HCT116 (cell line): ENCODE measurements around the gene STK36. TPM values are rescaled to one million over a fixed set of nuclear protein-coding genes. Genes with fewer than 3 reads are reported as not detected.

ENCODE experiments used
- ATAC-seq: fragments of 200-7000 bp; cut with Tn5 transposase; 2 replicates; pipeline ENCODE4 v1.9.1; 2020; ENCODE audit warnings: mild to moderate bottlenecking, moderate library complexity
- BruUV-seq: library from RNA; stranded (reverse); fragments of 400-500 nt; replicated peaks from 2 replicates; lab custom pipeline; 2021; lab: Mats Ljungman, UMichigan
- CTCF ChIA-PET: fragments of 300-600 bp; sonication (Branson Sonifier 250); formaldehyde crosslinking; loops from one replicate; lab custom pipeline; 2021; ENCODE audit warnings: antibody characterized with exemption; lab: Charles Lee
- POLR2A ChIA-PET: fragments of 300-600, 350-600 bp; sonication (Branson Sonifier 250); formaldehyde crosslinking; loops from one replicate; lab custom pipeline; 2021; ENCODE audit warnings: antibody characterized with exemption; lab: Charles Lee
- RAD21 ChIA-PET, 2 experiments: fragments of 300-600 bp; sonication (Branson Sonifier 250); formaldehyde crosslinking; loops; one replicate each; lab custom pipeline; 2023; ENCODE audit warnings: low total read pairs in 2 of 2; ENCODE audit not compliant: uncharacterized antibody in 2 of 2, unreplicated experiment in 2 of 2, low non-redundant PET in 1 of 2; lab: Charles Lee
- DNase-seq: peaks from one replicate; pipeline ENCODE4 v3.0.0-alpha.2; 2010; ENCODE audit warnings: low read depth, low spot score
- H2AFZ ChIP-seq: fragments of 200-600 bp; shearing (Covaris generic), sonication (generic); 2 replicates; pipeline ENCODE4 v1.6.1; 2017; ENCODE audit warnings: low read depth, mixed run types, mixed read lengths, antibody characterized with exemption, low read length; ENCODE audit not compliant: poor library complexity, severe bottlenecking
- H3K27ac ChIP-seq: 2 replicates; pipeline ENCODE4 v1.5.1; 2012; ENCODE audit warnings: low read depth, low read length
- H3K27me3 ChIP-seq: fragments of 200-600 bp; sonication (generic); 2 replicates; pipeline ENCODE4 v1.6.1; 2016; ENCODE audit warnings: mixed run types, low read length, mixed read lengths; ENCODE audit not compliant: insufficient read depth
- H3K36me3 ChIP-seq, 2 experiments: fragments of 200-500 bp in 1 of 2; fragments of 200-600 bp in 1 of 2; sonication (Bioruptor generic) in 1 of 2; sonication (generic) in 1 of 2; 2 replicates each; pipeline versions ENCODE4 v1.5.1 to v1.6.1; 2014 to 2016; ENCODE audit warnings: low read length in 2 of 2, inconsistent platforms in 1 of 2, mixed read lengths in 1 of 2, mixed run types in 1 of 2; ENCODE audit not compliant: insufficient read depth in 2 of 2, control insufficient read depth in 1 of 2
- H3K4me1 ChIP-seq, 2 experiments: fragments of 200-600 bp in 1 of 2; sonication (generic) in 1 of 2; 2 replicates each; pipeline versions ENCODE4 v1.5.1 to v1.6.1; 2012 to 2017; ENCODE audit warnings: low read length in 2 of 2, inconsistent platforms in 1 of 2, mild to moderate bottlenecking in 1 of 2, mixed read lengths in 1 of 2, mixed run types in 1 of 2, moderate library complexity in 1 of 2; ENCODE audit not compliant: insufficient read depth in 2 of 2, control insufficient read depth in 1 of 2
- H3K4me2 ChIP-seq: fragments of 200-600 bp; sonication (generic); 2 replicates; pipeline ENCODE4 v1.6.1; 2017; ENCODE audit warnings: mixed run types, low read length, mixed read lengths
- H3K4me3 ChIP-seq, 2 experiments: fragments of 200-600 bp in 1 of 2; sonication (generic) in 1 of 2; replicated peaks in 1 of 2; 2 replicates each; pipeline ENCODE4 v1.5.1; 2011 to 2016; ENCODE audit warnings: low read length in 2 of 2, control low read depth in 1 of 2, low read depth in 1 of 2, mild to moderate bottlenecking in 1 of 2, mixed read lengths in 1 of 2, mixed run types in 1 of 2
- H3K79me2 ChIP-seq: fragments of 200-600 bp; sonication (generic); 2 replicates; pipeline ENCODE4 v1.6.1; 2017; ENCODE audit warnings: mild to moderate bottlenecking, mixed run types, low read length, moderate library complexity, mixed read lengths; ENCODE audit not compliant: insufficient read depth
- H3K9ac ChIP-seq: fragments of 200-600 bp; sonication (generic); 2 replicates; pipeline ENCODE4 v1.6.1; 2016; ENCODE audit warnings: low read length, mixed read lengths
- H3K9me2 ChIP-seq: fragments of 200-600 bp; sonication (generic), shearing (Covaris generic); 2 replicates; pipeline ENCODE4 v1.6.1; 2017; ENCODE audit warnings: mixed run types, mild to moderate bottlenecking, moderate library complexity; ENCODE audit not compliant: insufficient read depth
- H3K9me3 ChIP-seq, 2 experiments: fragments of 200-500 bp in 1 of 2; fragments of 200-600 bp in 1 of 2; sonication (Bioruptor generic) in 1 of 2; sonication (generic) in 1 of 2; 2 replicates each; pipeline ENCODE4 v1.6.1; 2014 to 2017; ENCODE audit warnings: low read length in 2 of 2, mixed read lengths in 2 of 2, inconsistent platforms in 1 of 2, low read depth in 1 of 2, mild to moderate bottlenecking in 1 of 2, mixed run types in 1 of 2, moderate library complexity in 1 of 2; ENCODE audit not compliant: control insufficient read depth in 1 of 2, insufficient read depth in 1 of 2
- H4K20me1 ChIP-seq: fragments of 200-600 bp; sonication (generic), shearing (Covaris generic); 2 replicates; pipeline ENCODE4 v1.6.1; 2017; ENCODE audit warnings: mixed run types, mild to moderate bottlenecking, moderate library complexity; ENCODE audit not compliant: insufficient read depth
- ATF3 ChIP-seq: IDR thresholded peaks from 2 replicates; pipeline ENCODE4 v1.6.1; 2012
- CEBPB ChIP-seq: IDR thresholded peaks from 2 replicates; pipeline ENCODE4 v1.6.1; 2012; ENCODE audit warnings: low read depth
- CTCF ChIP-seq, 3 experiments: fragments of 200-600 bp in 1 of 3; sonication (generic) in 1 of 3; IDR thresholded peaks in 2 of 3; conservative IDR thresholded peaks in 1 of 3; 2 replicates each; pipeline ENCODE4 v1.5.1; 2012 to 2017; ENCODE audit warnings: low read depth in 2 of 3, low read length in 2 of 3, antibody characterized with exemption in 1 of 3, borderline replicate concordance in 1 of 3, control low read depth in 1 of 3, mild to moderate bottlenecking in 1 of 3, mixed read lengths in 1 of 3, mixed run types in 1 of 3, moderate library complexity in 1 of 3; ENCODE audit not compliant: insufficient read depth in 1 of 3
- EGR1 ChIP-seq: IDR thresholded peaks from 2 replicates; pipeline ENCODE4 v1.6.1; 2012; ENCODE audit warnings: low read depth
- ELF1 ChIP-seq: IDR thresholded peaks from 2 replicates; pipeline ENCODE4 v1.6.1; 2012; ENCODE audit warnings: low read depth, borderline replicate concordance
- EZH2 ChIP-seq: fragments of 200-600 bp; sonication (generic); IDR thresholded peaks from 2 replicates; pipeline ENCODE4 v1.6.1; 2017; ENCODE audit warnings: antibody characterized with exemption, mixed run types
- EZH2phosphoT487 ChIP-seq: fragments of 200-600 bp; IDR thresholded peaks from 2 replicates; pipeline ENCODE4 v1.6.1; 2018; ENCODE audit warnings: antibody characterized with exemption, borderline replicate concordance
- JUND ChIP-seq: IDR thresholded peaks from 2 replicates; pipeline ENCODE4 v1.6.1; 2012
- POLR2AphosphoS5 ChIP-seq: IDR thresholded peaks from 2 replicates; pipeline ENCODE4 v1.6.1; 2011; ENCODE audit warnings: mild to moderate bottlenecking, low read depth, low read length, moderate library complexity
- RAD21 ChIP-seq: IDR thresholded peaks from 2 replicates; pipeline ENCODE4 v1.6.1; 2012; ENCODE audit warnings: low read depth, mild to moderate bottlenecking
- SIN3A ChIP-seq: IDR thresholded peaks from 2 replicates; pipeline ENCODE4 v1.6.1; 2012; ENCODE audit warnings: low read depth
- SP1 ChIP-seq: IDR thresholded peaks from 2 replicates; pipeline ENCODE4 v1.6.1; 2012; ENCODE audit warnings: low read depth
- SRF ChIP-seq: IDR thresholded peaks from 2 replicates; pipeline ENCODE4 v1.6.1; 2012; ENCODE audit warnings: low read depth
- TCF7L2 ChIP-seq: IDR thresholded peaks from 2 replicates; pipeline ENCODE4 v1.7.0; 2011; ENCODE audit warnings: borderline replicate concordance, inconsistent platforms; ENCODE audit not compliant: insufficient read depth, insufficient read length; ENCODE audit errors: extremely low read depth
- ZFX ChIP-seq: fragments of 450-650 bp; IDR thresholded peaks from 2 replicates; pipeline ENCODE4 v1.6.1; 2017
- intact Hi-C: fragments of 100-400 bp; cut with micrococcal nuclease; formaldehyde crosslinking; loops from 2 replicates; pipeline ENCODE4 v1.10.0; 2022
- total RNA-seq: library from RNA; stranded (reverse); gene quantifications from one replicate; pipeline ENCODE4 v1.2.1, GENCODE V29; 2021; ENCODE audit not compliant: unreplicated experiment
- TF ChIP-seq, protein P1 (sequence below): IDR thresholded peaks from 2 replicates; pipeline ENCODE4 v1.6.1; 2012; ENCODE audit warnings: low read depth
- TF ChIP-seq, protein P2 (sequence below): IDR thresholded peaks from 2 replicates; pipeline ENCODE4 v1.6.1; 2012
- TF ChIP-seq, protein P3 (sequence below): IDR thresholded peaks from 2 replicates; pipeline ENCODE4 v1.6.1; 2011; ENCODE audit warnings: mild to moderate bottlenecking, low read length, moderate library complexity; ENCODE audit not compliant: insufficient replicate concordance; ENCODE audit errors: extremely low read depth

The STK36 gene
- total RNA-seq, 1 experiment from 2014 or later: 45.5 TPM

DNA sequence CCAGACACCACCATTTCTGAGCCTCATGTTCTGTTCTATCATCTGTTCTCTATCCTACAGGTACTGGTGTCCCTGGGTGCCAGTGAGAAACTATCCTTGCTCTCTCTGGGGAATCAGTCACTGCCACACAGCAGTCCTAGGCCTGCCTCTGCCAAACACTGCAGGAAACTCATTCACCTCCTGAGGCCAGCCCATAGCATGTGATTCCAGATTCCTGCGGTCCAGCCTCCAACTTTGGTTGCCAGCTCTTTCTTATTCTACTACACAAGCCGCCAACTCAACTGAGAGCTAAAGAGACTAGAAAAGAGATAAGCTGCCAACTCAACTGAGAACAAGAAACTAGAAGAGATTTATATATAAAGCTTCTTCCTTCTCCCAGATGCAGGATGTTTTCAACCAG is 29.9 kb downstream of the STK36 start:
- no peak for TF ChIP-seq CTCF (IDR thresholded peaks at IDR 0.05 in 2 of 3, conservative IDR thresholded peaks at IDR 0.05 in 1 of 3; ENCODE audit: borderline replicate concordance in 1 of 3, insufficient read depth in 1 of 3, low read depth in 2 of 3, low read length in 2 of 3)
- TF ChIP-seq, protein P1, sequence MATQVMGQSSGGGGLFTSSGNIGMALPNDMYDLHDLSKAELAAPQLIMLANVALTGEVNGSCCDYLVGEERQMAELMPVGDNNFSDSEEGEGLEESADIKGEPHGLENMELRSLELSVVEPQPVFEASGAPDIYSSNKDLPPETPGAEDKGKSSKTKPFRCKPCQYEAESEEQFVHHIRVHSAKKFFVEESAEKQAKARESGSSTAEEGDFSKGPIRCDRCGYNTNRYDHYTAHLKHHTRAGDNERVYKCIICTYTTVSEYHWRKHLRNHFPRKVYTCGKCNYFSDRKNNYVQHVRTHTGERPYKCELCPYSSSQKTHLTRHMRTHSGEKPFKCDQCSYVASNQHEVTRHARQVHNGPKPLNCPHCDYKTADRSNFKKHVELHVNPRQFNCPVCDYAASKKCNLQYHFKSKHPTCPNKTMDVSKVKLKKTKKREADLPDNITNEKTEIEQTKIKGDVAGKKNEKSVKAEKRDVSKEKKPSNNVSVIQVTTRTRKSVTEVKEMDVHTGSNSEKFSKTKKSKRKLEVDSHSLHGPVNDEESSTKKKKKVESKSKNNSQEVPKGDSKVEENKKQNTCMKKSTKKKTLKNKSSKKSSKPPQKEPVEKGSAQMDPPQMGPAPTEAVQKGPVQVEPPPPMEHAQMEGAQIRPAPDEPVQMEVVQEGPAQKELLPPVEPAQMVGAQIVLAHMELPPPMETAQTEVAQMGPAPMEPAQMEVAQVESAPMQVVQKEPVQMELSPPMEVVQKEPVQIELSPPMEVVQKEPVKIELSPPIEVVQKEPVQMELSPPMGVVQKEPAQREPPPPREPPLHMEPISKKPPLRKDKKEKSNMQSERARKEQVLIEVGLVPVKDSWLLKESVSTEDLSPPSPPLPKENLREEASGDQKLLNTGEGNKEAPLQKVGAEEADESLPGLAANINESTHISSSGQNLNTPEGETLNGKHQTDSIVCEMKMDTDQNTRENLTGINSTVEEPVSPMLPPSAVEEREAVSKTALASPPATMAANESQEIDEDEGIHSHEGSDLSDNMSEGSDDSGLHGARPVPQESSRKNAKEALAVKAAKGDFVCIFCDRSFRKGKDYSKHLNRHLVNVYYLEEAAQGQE: no peak
- TF ChIP-seq SIN3A: no peak
- no peak for TF ChIP-seq JUND
- TF ChIP-seq, protein P2, sequence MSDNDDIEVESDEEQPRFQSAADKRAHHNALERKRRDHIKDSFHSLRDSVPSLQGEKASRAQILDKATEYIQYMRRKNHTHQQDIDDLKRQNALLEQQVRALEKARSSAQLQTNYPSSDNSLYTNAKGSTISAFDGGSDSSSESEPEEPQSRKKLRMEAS: no peak
- TF ChIP-seq EZH2: no peak
- TF ChIP-seq TCF7L2: no peak
- TF ChIP-seq POLR2AphosphoS5: no peak
- no peak for TF ChIP-seq CEBPB
- TF ChIP-seq SP1: no peak
- no peak for TF ChIP-seq RAD21
- no peak for TF ChIP-seq EGR1
- no peak for TF ChIP-seq EZH2phosphoT487
- TF ChIP-seq ZFX: no peak
- TF ChIP-seq, protein P3, sequence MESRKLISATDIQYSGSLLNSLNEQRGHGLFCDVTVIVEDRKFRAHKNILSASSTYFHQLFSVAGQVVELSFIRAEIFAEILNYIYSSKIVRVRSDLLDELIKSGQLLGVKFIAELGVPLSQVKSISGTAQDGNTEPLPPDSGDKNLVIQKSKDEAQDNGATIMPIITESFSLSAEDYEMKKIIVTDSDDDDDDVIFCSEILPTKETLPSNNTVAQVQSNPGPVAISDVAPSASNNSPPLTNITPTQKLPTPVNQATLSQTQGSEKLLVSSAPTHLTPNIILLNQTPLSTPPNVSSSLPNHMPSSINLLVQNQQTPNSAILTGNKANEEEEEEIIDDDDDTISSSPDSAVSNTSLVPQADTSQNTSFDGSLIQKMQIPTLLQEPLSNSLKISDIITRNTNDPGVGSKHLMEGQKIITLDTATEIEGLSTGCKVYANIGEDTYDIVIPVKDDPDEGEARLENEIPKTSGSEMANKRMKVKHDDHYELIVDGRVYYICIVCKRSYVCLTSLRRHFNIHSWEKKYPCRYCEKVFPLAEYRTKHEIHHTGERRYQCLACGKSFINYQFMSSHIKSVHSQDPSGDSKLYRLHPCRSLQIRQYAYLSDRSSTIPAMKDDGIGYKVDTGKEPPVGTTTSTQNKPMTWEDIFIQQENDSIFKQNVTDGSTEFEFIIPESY: no peak
- no peak for TF ChIP-seq SRF
- TF ChIP-seq ATF3: no peak
- no peak for TF ChIP-seq ELF1
- TF ChIP-seq, all 23 proteins: peak for 0
- Histone ChIP-seq H3K9ac (no peak overlapping the region), H3K9me3 (no peaks in the 10 kb centered on the region), H2AFZ (no peak overlapping the region), H3K4me1 (peaks cover 5 to 8% of the 10 kb centered on the region in 2 experiments; a peak in 2 of 4 replicates), H3K27ac (no peak overlapping the region), H4K20me1 (no peaks in the 10 kb centered on the region), H3K79me2 (no peaks in the 10 kb centered on the region), H3K36me3 (peaks cover 0 to 8% of the 10 kb centered on the region in 2 experiments; a peak in 2 of 4 replicates), H3K4me3 (no peak overlapping the region), H3K4me2 (no peak overlapping the region), H3K9me2 (no peaks in the 10 kb centered on the region), H3K27me3 (no peaks in the 10 kb centered on the region)
- no peak for ATAC-seq
- no peak for DNase-seq
- no TSS peak for BruUV-seq
- RAD21 ChIA-PET: no interaction called here
- POLR2A ChIA-PET: interaction anchor here (1.2 kb wide), 1 partner anchor 9 kb away, joined by 3 read pairs; the partner anchor contains the start of gene TTLL4
- intact Hi-C loops: no loop called here
- CTCF ChIA-PET: interaction anchor here (1.6 to 2.3 kb wide), 2 partner anchors 9 to 14 kb away, joined by 6 to 8 read pairs; partner anchors contain the start of gene TTLL4
